SK-N-SH treated with all-trans-retinoic acid at 6 μM for 48 hours (cell line): ENCODE results near the gene DHX34.

Source experiments
- ISL1 ChIP-seq: fragments of 250-450 bp; sonication (Bioruptor Pico); IDR thresholded peaks from 2 replicates; pipeline ENCODE4 v2.1.2; 2022; ENCODE audit warnings: mild to moderate bottlenecking, moderate library complexity
- TSHZ2 ChIP-seq: fragments of 250-450 bp; sonication (Bioruptor Pico); IDR thresholded peaks from 2 replicates; pipeline ENCODE4 v1.5.0; 2020; ENCODE audit warnings: mild to moderate bottlenecking, moderate library complexity
- ZFP30 ChIP-seq: fragments of 450-650 bp; formaldehyde crosslinking; IDR thresholded peaks from 2 replicates; pipeline ENCODE4 v1.5.0; 2022; ENCODE audit warnings: mild to moderate bottlenecking, moderate library complexity

DNA sequence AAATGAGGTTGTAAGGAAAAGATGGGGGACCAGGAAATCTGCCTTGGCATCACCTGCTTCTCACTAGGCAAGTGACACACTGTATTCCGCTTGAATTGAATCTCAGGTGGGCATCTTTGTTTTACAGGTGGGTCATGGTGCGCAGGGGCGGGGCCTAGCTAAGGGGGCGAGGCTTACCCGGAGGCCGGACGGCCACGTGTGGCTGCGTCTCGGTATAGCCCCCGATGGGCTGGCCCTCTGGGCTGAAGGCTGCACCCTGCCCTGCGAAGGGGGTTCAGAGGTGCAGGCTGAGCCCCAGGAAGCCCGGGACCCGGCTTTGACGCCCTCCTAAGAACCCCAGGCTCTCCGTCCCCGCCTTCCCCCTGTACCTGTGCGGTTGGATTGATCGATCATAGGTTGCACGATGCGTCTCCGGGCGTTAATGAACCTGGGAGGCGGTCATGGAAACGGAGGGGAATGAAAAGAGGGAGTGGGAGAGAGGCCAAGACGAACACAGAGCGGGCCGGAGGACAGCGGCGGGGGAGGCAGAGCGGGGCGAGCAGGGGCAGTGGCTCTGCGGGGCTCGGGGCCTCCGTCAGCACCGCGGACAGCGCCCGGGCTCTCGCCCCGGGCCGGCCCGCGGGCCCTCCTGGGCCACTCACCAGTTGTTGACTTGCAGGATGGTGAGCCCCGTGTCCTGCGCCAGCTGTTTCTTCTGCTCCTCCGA is 57.7 kb downstream of the DHX34 start:
- TF ChIP-seq ISL1 (CRISPR knock-in tag) (no peak), TSHZ2 (no peak), ZFP30 (CRISPR knock-in tag) (no peak)
